ENCODE measurements around the gene LYRM9.
A peak's percentile ranks its signal among the peaks of the same experiment; 100 is the strongest.
"Not testable (repeated sequence)": the region's sequence is repeated elsewhere in the genome, so short reads cannot be mapped to it uniquely, and the experiment has no call there.

LYRM9 gene

DNA sequence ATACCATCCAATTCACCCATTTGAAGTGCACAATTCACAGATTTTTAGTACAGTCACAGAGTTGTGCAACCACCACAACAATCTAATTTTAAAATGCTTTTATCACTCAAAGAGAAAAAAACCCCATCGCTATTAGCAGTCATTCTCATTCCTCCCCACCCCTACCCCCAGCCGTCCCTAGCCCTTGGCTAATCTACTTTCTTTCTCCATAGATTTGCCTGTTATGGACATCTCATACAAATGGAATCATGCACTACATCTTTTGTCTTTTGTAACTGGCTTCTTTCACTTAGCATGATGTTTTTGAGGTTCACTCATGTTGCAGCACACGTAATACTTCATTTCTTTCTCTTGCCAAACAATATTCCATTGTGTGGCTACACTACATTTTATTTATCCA, 20.4 kb downstream of the LYRM9 start:
- DNase-seq = no peak

DNA sequence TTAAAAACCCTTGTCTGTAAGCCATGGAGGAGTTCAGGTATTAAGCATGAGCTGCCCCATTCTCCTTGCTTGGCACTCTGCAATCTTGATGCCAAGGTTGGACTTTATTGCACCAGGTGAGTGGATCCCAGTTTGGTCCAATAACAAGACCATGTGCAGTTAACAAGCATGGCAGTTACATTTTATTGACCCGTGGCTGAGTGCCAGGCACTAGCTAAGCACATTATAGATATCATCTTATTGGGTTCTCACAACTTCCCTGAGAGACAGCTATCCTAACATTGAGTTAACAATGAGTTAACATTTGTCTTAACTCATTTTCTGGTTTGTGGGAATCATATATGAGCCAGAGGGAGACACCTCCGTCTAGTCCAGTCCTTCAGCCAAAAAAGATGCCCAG, 21.8 kb downstream of the LYRM9 start:
- DNase-seq = no peak

DNA sequence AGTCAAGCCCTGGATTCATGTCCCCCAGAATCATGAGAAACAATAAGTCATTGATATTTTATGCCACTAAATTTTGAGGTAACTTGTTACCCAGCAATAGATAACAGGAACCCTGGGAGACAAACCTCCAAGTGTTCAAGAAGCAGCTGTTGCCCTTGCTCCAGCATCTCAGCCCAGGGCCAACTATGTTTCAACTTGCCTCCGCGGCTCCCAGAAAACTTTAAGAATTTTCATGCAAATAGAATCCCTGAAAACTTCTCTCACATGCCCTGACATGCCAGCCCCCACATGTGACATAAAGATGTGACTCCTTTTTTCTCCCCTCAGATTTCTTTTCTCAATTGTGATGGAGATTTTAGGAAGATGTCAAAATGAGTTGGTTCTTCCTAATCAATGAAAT, 22.8 kb downstream of the LYRM9 start:
- DNase-seq = no peak

GRCh38 chr17:27868565-27868964, 24.6 kb downstream of the LYRM9 start:
- no peak for DNase-seq

GRCh38 chr17:27862840-27863239, 30.3 kb downstream of the LYRM9 start:
- DNase-seq = no peak

GRCh38 chr17:27862004-27862403, 31.2 kb downstream of the LYRM9 start:
- no peak for DNase-seq

DNA sequence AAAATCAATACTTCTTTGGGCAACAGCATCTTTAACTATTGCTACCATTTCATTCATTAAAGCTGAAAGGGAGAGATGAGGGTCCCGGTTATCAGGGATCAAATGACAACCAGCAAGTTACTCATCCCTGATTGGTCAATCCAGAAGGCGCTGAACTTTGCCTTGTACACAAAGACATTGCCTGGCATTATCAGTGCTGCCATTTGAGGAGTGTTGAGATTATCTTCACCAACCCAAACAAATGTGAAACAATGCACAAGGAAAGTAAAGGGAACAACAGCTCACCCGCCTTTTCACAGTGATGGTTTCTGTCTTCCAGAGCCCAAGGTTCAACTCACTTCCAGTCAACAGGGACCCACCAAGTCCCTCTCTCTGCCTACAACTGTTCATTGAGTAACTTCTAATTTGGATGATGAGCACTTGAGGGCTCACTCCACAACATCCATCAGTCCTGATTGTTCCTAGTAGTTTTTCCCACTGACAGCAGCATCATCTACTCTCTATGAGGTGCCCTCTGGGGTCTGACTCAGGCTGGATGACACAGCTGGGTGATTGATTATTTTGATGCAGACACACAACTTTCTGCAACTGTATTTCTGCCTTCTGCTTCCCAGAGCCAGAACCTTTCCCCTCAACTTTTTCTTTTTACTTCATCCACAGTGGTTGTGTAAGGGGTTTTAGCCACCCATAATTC, 32.0 kb downstream of the LYRM9 start:
- no peak for DNase-seq

DNA sequence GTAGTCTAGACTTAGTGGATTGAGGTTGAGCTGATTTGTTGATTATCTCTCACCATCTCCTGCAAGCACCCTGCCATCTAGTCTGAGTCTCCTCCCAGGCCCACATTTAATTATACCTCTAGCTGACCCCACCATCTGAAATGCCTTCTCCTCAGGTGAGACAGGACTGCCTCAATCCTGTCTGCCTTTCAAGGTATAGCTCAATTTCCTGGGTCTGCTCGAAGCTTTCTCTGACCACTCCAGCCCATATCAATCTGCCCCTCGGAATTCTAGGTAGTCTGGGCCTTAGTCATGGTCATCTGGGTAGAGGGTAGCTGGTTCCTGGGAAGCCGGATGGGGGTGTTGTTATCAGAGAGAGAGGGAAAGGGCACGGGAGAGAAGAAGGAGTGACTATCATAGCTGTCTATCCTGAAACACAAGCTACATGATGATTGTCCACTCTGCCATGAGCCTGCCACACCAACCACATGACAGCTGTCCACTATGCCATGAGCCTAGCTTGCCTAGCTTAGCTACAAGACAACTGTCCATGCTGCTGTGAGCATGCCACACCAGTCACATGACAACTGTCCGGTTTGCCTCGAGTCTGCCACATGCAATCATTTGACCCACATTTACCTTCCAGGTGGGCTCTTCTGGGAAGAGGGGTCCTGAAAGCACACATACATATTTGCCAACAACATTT, 34.4 kb downstream of the LYRM9 start:
- DNase-seq = no peak

GRCh38 chr17:27856676-27857432, 36.3 kb downstream of the LYRM9 start:
- DNase-seq = no peak

GRCh38 chr17:27855454-27855853, 37.7 kb downstream of the LYRM9 start:
- no peak for DNase-seq

DNA sequence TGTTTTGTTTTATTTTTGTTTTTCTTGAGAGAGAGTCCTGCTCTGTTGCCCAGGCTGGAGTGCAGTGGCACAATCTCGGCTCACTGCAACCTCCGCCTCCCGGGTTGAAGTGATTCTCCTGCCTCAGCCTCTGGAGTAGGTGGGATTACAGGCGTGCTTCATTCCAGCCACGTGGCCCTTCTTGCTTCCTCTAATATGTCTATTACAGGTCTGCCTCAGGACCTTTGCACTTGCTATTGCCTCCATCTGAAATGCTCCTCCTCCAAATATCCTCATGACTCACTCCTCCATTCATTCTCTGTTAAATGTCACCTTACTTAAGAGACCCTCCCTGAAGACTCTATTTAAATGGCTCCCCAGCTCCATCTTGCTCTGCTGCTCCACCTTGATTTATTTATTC, 39.0 kb downstream of the LYRM9 start:
- no peak for DNase-seq

DNA sequence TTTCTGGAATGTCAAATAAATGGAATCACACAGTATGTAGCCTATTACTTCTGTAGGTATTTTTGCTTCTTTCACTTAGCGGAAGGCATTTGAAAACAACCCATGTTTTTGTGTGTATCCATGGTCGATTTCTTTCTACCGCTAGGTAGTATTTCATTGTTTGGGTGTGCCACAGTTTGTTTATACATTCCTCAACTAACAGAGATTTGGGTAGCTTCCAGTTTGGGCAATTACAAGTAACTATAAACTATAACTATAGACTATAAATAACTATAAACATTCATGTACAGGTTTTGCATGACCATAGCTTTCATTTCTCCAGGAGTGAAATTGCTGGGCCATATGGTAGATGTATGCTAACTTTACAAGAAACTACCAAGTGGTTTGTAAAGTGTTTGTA, 40.1 kb downstream of the LYRM9 start:
- DNase-seq = no peak

DNA sequence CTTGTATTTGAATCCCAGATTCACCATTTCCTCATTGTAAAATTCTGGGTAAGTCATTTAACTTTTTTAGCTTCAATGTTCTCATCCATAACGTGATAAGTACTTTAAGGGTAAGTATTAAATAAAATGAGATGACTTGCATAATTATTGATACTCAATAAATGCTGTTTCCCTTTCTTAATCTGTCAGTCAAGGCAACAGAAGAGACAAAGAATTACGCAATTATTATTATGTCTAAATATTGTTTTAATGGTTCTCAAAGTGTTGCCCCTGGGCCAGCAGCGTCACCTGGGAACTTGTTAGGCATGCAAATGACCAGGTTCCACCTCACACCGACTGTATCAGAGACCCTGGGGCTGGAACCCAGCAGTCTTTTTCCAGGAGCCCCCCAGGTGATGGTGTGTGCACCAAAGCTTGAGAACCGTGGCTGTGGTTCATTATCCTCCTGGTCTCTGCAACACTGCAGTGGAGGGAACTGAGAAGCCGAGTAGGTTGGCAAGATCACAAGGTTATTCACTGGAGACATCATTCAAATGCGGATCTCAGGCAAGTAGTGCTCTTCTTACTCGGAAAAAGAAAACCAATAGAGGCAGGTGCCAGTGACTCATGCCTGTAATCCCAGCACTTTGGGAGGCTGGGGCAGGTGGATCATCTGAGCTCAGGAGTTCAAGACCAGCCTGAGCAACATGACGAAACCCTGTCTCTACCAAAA, 43.5 kb downstream of the LYRM9 start:
- no peak for DNase-seq

GRCh38 chr17:27848931-27849330, 44.2 kb downstream of the LYRM9 start:
- no peak for DNase-seq

- not testable (repeated sequence) for DNase-seq
Observed at GRCh38 chr17:27846808-27847307, 46.3 kb downstream of the LYRM9 start.

DNA sequence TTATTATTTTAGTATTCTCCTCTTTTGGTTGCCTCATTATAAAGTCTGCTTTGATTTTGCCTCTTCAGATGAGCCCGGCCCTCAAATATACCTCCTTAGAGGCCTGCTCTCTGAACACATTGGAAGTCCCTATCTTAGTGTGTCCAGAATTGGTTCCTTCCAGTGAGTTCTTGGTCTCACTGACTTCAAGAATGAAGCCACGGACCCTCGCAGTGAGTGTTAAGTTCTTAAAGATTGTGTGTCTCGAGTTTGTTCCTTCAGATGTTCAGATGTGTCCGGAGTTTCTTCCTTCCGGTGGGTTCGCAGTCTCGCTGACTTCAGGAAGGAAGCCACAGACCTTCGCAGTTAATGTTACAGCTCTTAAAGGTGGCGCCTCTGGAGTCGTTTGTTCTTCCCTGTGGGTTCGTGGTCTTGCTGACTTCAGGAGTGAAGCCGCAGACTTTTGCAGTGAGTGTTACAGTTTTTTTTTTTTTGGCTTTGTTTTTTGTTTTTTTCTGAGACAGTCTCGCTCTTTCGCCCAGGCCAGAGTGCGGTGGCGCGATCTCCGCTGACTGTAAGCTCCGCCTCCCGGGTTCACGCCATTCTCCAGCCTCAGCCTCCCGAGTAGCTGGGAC, 47.0 kb downstream of the LYRM9 start:
- peak; percentile 38 for DNase-seq

DNA sequence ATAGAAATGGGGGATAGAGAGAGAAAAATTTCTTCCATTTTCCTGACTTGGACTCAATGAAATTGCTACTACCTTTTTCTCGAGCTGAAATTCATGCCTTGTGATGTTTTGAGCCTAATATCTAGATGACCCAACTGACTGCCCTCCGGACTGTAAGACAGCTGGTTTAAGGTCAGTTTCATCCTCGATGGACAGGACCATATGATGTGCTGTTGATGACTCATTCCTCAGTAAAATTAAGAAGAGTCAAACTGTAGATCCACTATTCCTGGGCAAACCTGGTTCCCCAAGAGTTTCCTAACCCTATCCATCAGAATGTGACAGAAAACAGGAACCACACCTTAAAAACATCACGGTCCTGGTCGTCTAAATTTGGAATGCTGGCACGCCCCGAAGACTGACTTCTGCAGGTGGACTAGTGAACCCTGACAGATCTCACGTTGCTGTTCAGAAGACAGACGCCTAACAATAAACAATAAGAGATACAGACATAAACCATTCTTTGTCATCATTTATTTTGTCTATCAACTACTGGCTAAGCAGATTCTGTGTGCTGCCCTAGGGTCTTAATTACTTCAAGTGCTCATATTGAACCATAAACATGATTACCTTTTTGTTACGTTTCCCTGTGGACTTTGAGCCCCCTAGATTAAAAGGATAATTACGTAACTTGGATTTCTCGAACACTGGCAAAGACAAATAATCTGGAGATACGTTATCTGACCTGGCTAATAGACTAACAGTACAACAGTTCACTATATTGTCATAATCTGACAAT, 47.7 kb downstream of the LYRM9 start:
- DNase-seq = no peak

DNA sequence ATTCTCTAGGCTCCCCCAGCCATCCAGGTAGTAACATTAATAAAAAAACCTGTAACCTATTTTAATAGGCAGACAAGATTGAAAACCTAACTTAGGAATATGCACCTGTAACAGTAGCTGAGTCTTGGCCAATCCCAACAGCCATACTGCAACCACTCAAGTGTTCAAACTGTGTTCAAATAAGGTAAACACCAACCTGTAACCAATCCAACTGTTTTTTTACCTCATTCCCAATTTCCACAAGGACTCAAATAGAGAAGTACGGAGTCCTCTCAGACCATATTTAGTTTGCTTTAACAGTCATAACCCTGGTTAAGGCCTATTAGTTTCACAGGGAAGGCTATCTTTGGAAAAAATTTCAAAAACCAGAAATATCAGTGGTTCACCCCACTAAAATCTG, 52.5 kb downstream of the LYRM9 start:
- DNase-seq = no peak

GRCh38 chr17:27840406-27840678, 52.8 kb downstream of the LYRM9 start:
- not testable (repeated sequence) for DNase-seq

GRCh38 chr17:27839571-27840405, 53.4 kb downstream of the LYRM9 start:
- not testable (repeated sequence) for DNase-seq

DNA sequence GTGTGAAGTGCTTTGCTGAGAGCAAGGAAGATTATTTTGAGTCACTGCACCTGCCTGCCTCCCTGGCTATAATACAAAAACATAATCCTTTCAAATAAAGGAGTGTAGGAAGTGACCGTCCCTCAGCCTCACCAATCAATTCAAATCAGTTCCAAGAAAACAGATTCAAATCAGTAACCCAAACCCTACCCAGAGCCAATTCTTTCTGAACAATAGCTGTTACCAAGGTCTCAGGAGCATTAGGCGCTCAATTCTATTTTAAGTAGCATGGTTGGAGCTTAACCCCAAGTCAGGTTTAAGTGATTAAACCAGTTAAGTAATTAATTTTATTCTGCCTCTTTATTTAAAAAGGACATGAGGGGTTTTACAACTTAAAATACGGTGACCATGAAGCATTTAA, 54.6 kb downstream of the LYRM9 start:
- not testable (repeated sequence) for DNase-seq
